ENCODE measurements around the gene RSPH1.

Gene RSPH1

GRCh38 chr21:42531771-42532170 is 35.7 kb upstream of the RSPH1 start:
- no peak for DNase-seq

GRCh38 chr21:42530167-42530518 is 34.1 kb upstream of the RSPH1 start:
- DNase-seq, result no peak

- DNase-seq, result peak in 4 of 5 experiments; percentile 16 to 85 (median 60)
Observed at GRCh38 chr21:42527489-42528158, 31.6 kb upstream of the RSPH1 start.

- DNase-seq, result no peak
Observed at GRCh38 chr21:42527127-42527488, 31.1 kb upstream of the RSPH1 start.

- no peak for DNase-seq
Observed at GRCh38 chr21:42526379-42526727, 30.3 kb upstream of the RSPH1 start.

GRCh38 chr21:42525676-42526378 is 29.8 kb upstream of the RSPH1 start:
- DNase-seq, result no peak

- DNase-seq, result no peak
Observed at GRCh38 chr21:42525029-42525581, 29.1 kb upstream of the RSPH1 start.

- peak in 1 of 5 experiments; percentile 65 for DNase-seq
Observed at GRCh38 chr21:42524341-42525028, 28.5 kb upstream of the RSPH1 start.

- DNase-seq, result no peak
Observed at GRCh38 chr21:42523941-42524340, 27.9 kb upstream of the RSPH1 start.

GRCh38 chr21:42523211-42523610 is 27.2 kb upstream of the RSPH1 start:
- DNase-seq, result no peak

- DNase-seq, result no peak
Observed at GRCh38 chr21:42522771-42523170, 26.7 kb upstream of the RSPH1 start.

- no peak for DNase-seq
Observed at GRCh38 chr21:42522271-42522670, 26.2 kb upstream of the RSPH1 start.

GRCh38 chr21:42521805-42522204 is 25.8 kb upstream of the RSPH1 start:
- DNase-seq, result no peak

GRCh38 chr21:42521384-42521783 is 25.4 kb upstream of the RSPH1 start:
- no peak for DNase-seq

- no peak for DNase-seq
Observed at GRCh38 chr21:42520628-42521253, 24.7 kb upstream of the RSPH1 start.

- no peak for DNase-seq
Observed at GRCh38 chr21:42518626-42519025, 22.6 kb upstream of the RSPH1 start.

GRCh38 chr21:42518215-42518614 is 22.2 kb upstream of the RSPH1 start:
- no peak for DNase-seq

- DNase-seq, result no peak
Observed at GRCh38 chr21:42515708-42516502, 19.9 kb upstream of the RSPH1 start.

- DNase-seq, result no peak
Observed at GRCh38 chr21:42514883-42515228, 18.8 kb upstream of the RSPH1 start.

- peak in 4 of 5 experiments; percentile 38 to 58 (median 44) for DNase-seq
Observed at GRCh38 chr21:42513985-42514882, 18.2 kb upstream of the RSPH1 start.

Data from T-helper 2 cell (primary cell).